Effector memory CD4-positive, alpha-beta T cell (primary cell): Measurements from ENCODE around the gene CRIM1.

Experiments
- DNase-seq, 3 donors: peaks; one replicate each; pipeline ENCODE4 v3.0.0-alpha.2; 2020
- H3K27ac ChIP-seq: 2 replicates; pipeline ENCODE4 v1.7.0; 2013; ENCODE audit warnings: mild to moderate bottlenecking, low read length, moderate library complexity; ENCODE audit not compliant: insufficient read depth, poor library complexity, severe bottlenecking
- H3K27me3 ChIP-seq: replicated peaks from 2 replicates; pipeline ENCODE4 v1.7.0; 2013; ENCODE audit warnings: mild to moderate bottlenecking, low read length; ENCODE audit not compliant: insufficient read depth, control insufficient read depth, poor library complexity, severe bottlenecking
- H3K36me3 ChIP-seq: 2 replicates; pipeline ENCODE4 v1.7.0; 2013; ENCODE audit warnings: mild to moderate bottlenecking, low read length, moderate library complexity; ENCODE audit not compliant: control insufficient read depth, insufficient read depth
- H3K4me1 ChIP-seq: 2 replicates; pipeline ENCODE4 v1.7.0; 2013; ENCODE audit warnings: low read length, mild to moderate bottlenecking; ENCODE audit not compliant: control insufficient read depth, insufficient read depth, poor library complexity, severe bottlenecking
- H3K4me3 ChIP-seq: 2 replicates; pipeline ENCODE4 v1.7.0; 2013; ENCODE audit warnings: low read length, low read depth, mild to moderate bottlenecking; ENCODE audit not compliant: insufficient read depth, poor library complexity, severe bottlenecking
- H3K9me3 ChIP-seq: 2 replicates; pipeline ENCODE4 v1.7.0; 2013; ENCODE audit warnings: mild to moderate bottlenecking, low read length, moderate library complexity; ENCODE audit not compliant: control insufficient read depth

The CRIM1 gene

GRCh38 chr2:36484454-36484853 is 128.9 kb downstream of the CRIM1 start:
- H3K4me3 ChIP-seq: no peak overlapping the region
- H3K36me3 ChIP-seq: no peaks in the 10 kb centered on the region
- no peak overlapping the region for H3K27ac ChIP-seq
- no peaks in the 10 kb centered on the region for H3K27me3 ChIP-seq
- no peak for DNase-seq
- H3K9me3 ChIP-seq: no peaks in the 10 kb centered on the region
- no peaks in the 10 kb centered on the region for H3K4me1 ChIP-seq

- Histone ChIP-seq H3K27ac (no peak overlapping the region), H3K4me3 (no peak overlapping the region), H3K36me3 (no peaks in the 10 kb centered on the region), H3K27me3 (no peaks in the 10 kb centered on the region), H3K4me1 (no peaks in the 10 kb centered on the region), H3K9me3 (no peaks in the 10 kb centered on the region)
- no peak for DNase-seq
Measured at GRCh38 chr2:36485521-36485920, 129.9 kb downstream of the CRIM1 start.

GRCh38 chr2:36486521-36487044 is 131.0 kb downstream of the CRIM1 start:
- no peak for DNase-seq
- Histone ChIP-seq H3K4me3 (no peak overlapping the region), H3K27ac (no peak overlapping the region), H3K4me1 (no peaks in the 10 kb centered on the region), H3K9me3 (no peaks in the 10 kb centered on the region), H3K27me3 (no peaks in the 10 kb centered on the region), H3K36me3 (no peaks in the 10 kb centered on the region)

GRCh38 chr2:36487947-36488346 is 132.4 kb downstream of the CRIM1 start:
- Histone ChIP-seq H3K27ac (no peak overlapping the region), H3K4me1 (no peaks in the 10 kb centered on the region)

GRCh38 chr2:36489281-36489680 is 133.7 kb downstream of the CRIM1 start:
- no peak overlapping the region for H3K27ac ChIP-seq
- H3K27me3 ChIP-seq: no peaks in the 10 kb centered on the region
- H3K4me1 ChIP-seq: no peaks in the 10 kb centered on the region
- H3K4me3 ChIP-seq: no peak overlapping the region
- no peaks in the 10 kb centered on the region for H3K36me3 ChIP-seq
- no peaks in the 10 kb centered on the region for H3K9me3 ChIP-seq
- no peak for DNase-seq

More at GRCh38 chr2:36487947-36488346, 132.4 kb downstream of the CRIM1 start:
- Histone ChIP-seq H3K9me3 (no peaks in the 10 kb centered on the region), H3K36me3 (no peaks in the 10 kb centered on the region), H3K4me3 (no peak overlapping the region), H3K27me3 (no peaks in the 10 kb centered on the region)
- DNase-seq: no peak

DNA sequence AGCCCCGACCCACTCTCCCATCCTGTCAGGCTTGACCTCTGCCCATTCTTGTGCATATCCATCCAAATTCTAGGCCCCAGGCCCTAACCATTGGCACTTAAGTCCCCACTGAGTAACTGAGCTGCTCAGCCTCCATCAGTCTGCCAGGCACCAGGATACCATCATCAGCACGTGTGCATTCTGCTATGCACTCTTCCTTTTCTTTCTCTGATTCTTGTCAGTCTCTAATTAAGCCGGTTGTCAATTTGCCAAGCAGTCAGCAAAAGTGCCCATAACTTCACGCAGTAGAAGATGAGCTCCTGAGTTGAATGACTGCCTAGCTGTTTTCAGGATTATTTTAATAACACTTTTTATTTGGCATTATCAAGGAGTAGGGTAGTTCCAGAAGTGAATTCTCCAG is 135.2 kb downstream of the CRIM1 start:
- no peak for DNase-seq
- H3K4me3 ChIP-seq: no peak overlapping the region
- no peak overlapping the region for H3K27ac ChIP-seq
- peaks cover 2% of the 10 kb centered on the region for H3K27me3 ChIP-seq
- no peaks in the 10 kb centered on the region for H3K4me1 ChIP-seq
- H3K9me3 ChIP-seq: no peaks in the 10 kb centered on the region
- H3K36me3 ChIP-seq: no peaks in the 10 kb centered on the region

- Histone ChIP-seq H3K27ac (no peak overlapping the region), H3K27me3 (peaks cover 2% of the 10 kb centered on the region), H3K4me1 (no peaks in the 10 kb centered on the region), H3K36me3 (no peaks in the 10 kb centered on the region), H3K4me3 (no peak overlapping the region), H3K9me3 (no peaks in the 10 kb centered on the region)
- DNase-seq: no peak
Measured at GRCh38 chr2:36492216-36492945, 136.8 kb downstream of the CRIM1 start.

DNA sequence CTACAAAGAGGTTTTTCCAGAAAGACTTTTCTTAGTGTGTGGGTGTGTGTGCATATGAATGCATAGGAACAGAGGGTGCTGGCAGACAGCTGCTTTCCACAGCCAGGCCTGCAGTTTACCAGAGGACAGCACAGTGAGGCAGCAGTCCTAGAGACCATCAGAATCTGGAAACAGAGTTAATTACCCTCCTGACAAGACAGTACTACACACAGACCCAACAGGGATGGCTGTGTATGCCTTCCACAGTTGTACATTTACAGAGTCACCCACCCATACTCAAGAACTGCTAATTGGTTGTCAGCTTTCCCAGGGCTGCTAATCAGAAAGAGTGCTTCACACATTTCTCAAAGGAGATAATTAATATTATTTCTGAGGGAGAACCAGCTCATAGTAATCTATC is 137.7 kb downstream of the CRIM1 start:
- Histone ChIP-seq H3K36me3 (no peaks in the 10 kb centered on the region), H3K9me3 (no peaks in the 10 kb centered on the region), H3K27ac (no peak overlapping the region), H3K27me3 (peaks cover 2% of the 10 kb centered on the region), H3K4me1 (no peaks in the 10 kb centered on the region), H3K4me3 (no peak overlapping the region)
- DNase-seq: no peak

- Histone ChIP-seq H3K27me3 (peaks cover 2% of the 10 kb centered on the region), H3K9me3 (no peaks in the 10 kb centered on the region), H3K27ac (no peak overlapping the region), H3K4me1 (no peaks in the 10 kb centered on the region), H3K36me3 (no peaks in the 10 kb centered on the region), H3K4me3 (no peak overlapping the region)
- no peak for DNase-seq
Measured at GRCh38 chr2:36497570-36498163, 142.1 kb downstream of the CRIM1 start.

- Histone ChIP-seq H3K4me1 (no peaks in the 10 kb centered on the region), H3K27me3 (peaks cover 2% of the 10 kb centered on the region), H3K27ac (no peak overlapping the region), H3K9me3 (no peaks in the 10 kb centered on the region), H3K36me3 (no peaks in the 10 kb centered on the region), H3K4me3 (no peak overlapping the region)
- no peak for DNase-seq
Measured at GRCh38 chr2:36499128-36499820, 143.7 kb downstream of the CRIM1 start.
